AG09309 (cell line): ENCODE data around the gene SCARF2.

Source experiments
- DNase-seq: peaks from one replicate; pipeline ENCODE4 v3.0.0-alpha.2; 2010; ENCODE audit warnings: low read depth
- H3K4me3 ChIP-seq: 2 replicates; pipeline ENCODE4 v1.5.1; 2011; ENCODE audit warnings: mild to moderate bottlenecking, low read depth, low read length, moderate library complexity; ENCODE audit not compliant: control insufficient read depth
- CTCF ChIP-seq: IDR thresholded peaks from 2 replicates; pipeline ENCODE4 v1.5.1; 2011; ENCODE audit warnings: mild to moderate bottlenecking, low read depth, low read length, inconsistent platforms; ENCODE audit not compliant: insufficient read depth, control insufficient read depth; ENCODE audit errors: missing control alignments

The SCARF2 gene

GRCh38 chr22:20428496-20429253 lies 8.9 kb downstream of the SCARF2 start:
- DNase-seq: no peak
- no peak overlapping the region for H3K4me3 ChIP-seq
- no peak for TF ChIP-seq CTCF

- DNase-seq: no peak
- H3K4me3 ChIP-seq: no peak overlapping the region
- TF ChIP-seq CTCF: no peak
Observed at GRCh38 chr22:20427945-20428417, 9.6 kb downstream of the SCARF2 start.

GRCh38 chr22:20427104-20427944 lies 10.3 kb downstream of the SCARF2 start:
- no peak for TF ChIP-seq CTCF
- H3K4me3 ChIP-seq: no peak overlapping the region
- no peak for DNase-seq

GRCh38 chr22:20426259-20426615 lies 11.4 kb downstream of the SCARF2 start:
- no peak for TF ChIP-seq CTCF
- no peak for DNase-seq
- no peak overlapping the region for H3K4me3 ChIP-seq

GRCh38 chr22:20425566-20426258 lies 11.9 kb downstream of the SCARF2 start:
- no peak overlapping the region for H3K4me3 ChIP-seq
- no peak for DNase-seq
- TF ChIP-seq CTCF: no peak

- TF ChIP-seq CTCF: no peak
- no peak for DNase-seq
- no peak overlapping the region for H3K4me3 ChIP-seq
Observed at GRCh38 chr22:20424932-20425565, 12.6 kb downstream of the SCARF2 start.
